ENCODE measurements around the gene FMNL2. TPM values are rescaled to one million over a fixed set of nuclear protein-coding genes. Genes with fewer than 3 reads are reported as not detected.

FMNL2 gene
- total and polyA plus RNA-seq, 2 of the 4 experiments (the other 2 are of a cell fraction): 10.9 to 11.4 TPM

- no peak overlapping the region for H3K9ac ChIP-seq (ENCODE audit: low read depth, low read length)
- intact Hi-C loops (cut with micrococcal nuclease): no loop called here
- ChIA-PET POLR2A (ENCODE audit: unreplicated experiment) (no interaction called here), CTCF (no interaction called here)
- no peak overlapping the region for H2AK5ac ChIP-seq (ENCODE audit: low read depth, low read length)
- H3K23ac ChIP-seq (ENCODE audit: low read depth, low read length): no peak overlapping the region
- H3K36me3 ChIP-seq (ENCODE audit: control insufficient read depth, insufficient read depth, low read length): no peaks in the 10 kb centered on the region
- no peak overlapping the region for H4K8ac ChIP-seq (ENCODE audit: low read depth in 2 of 2, low read length in 2 of 2)
- H3K9me1 ChIP-seq (ENCODE audit: insufficient read depth, low read length): no peaks in the 10 kb centered on the region; the same call in 1 of the 2 replicates
- no peak overlapping the region for H3K4me2 ChIP-seq (ENCODE audit: low read depth, low read length)
- H4K91ac ChIP-seq (ENCODE audit: insufficient read depth, low read depth, low read length): no peak overlapping the region
- H3K18ac ChIP-seq (ENCODE audit: low read depth, low read length): no peak overlapping the region
- H2BK15ac ChIP-seq (ENCODE audit: low read depth, low read length): no peak overlapping the region
- DNase-seq (peak; percentile 35), ATAC-seq (ENCODE audit: low read depth) (no peak)
- no peak overlapping the region for H3K27ac ChIP-seq (ENCODE audit: insufficient read depth, low read length)
- no peak overlapping the region for H3K4me3 ChIP-seq (ENCODE audit: insufficient read depth, low read depth, low read length)
- no peak overlapping the region for H2BK120ac ChIP-seq (ENCODE audit: low read depth, low read length)
- no peak overlapping the region for H3K4ac ChIP-seq (ENCODE audit: low read depth, low read length)
- no TSS peak for BruUV-seq (replicated peaks)
- no peak for TF ChIP-seq CEBPB (IDR thresholded peaks at IDR 0.05; ENCODE audit: low read depth, low read length)
- TF ChIP-seq ELK1 (IDR thresholded peaks at IDR 0.05; ENCODE audit: borderline replicate concordance, low read depth, low read length): no peak
- TF ChIP-seq FOS (IDR thresholded peaks at IDR 0.05; ENCODE audit: low read depth, low read length): no peak
- TF ChIP-seq MAFK (IDR thresholded peaks at IDR 0.05; ENCODE audit: low read depth, low read length): peak; percentile 17; the same call in 1 of the 2 replicates
- TF ChIP-seq POLR2A (IDR thresholded peaks at IDR 0.05; ENCODE audit: low read depth, low read length): no peak
- dilution Hi-C loops (cut with HindIII; ENCODE audit: low sequenced_read_pairs, unreplicated experiment): no loop called here
- no peaks in the 10 kb centered on the region for H3K27me3 ChIP-seq (ENCODE audit: control insufficient read depth, insufficient read depth, low read length)
- no peak overlapping the region for H3K14ac ChIP-seq (replicated peaks; ENCODE audit: low read depth, low read length)
- H3K4me1 ChIP-seq (ENCODE audit: control insufficient read depth, insufficient read depth, low read length): peaks cover 2% of the 10 kb centered on the region
- H2BK5ac ChIP-seq (ENCODE audit: low read depth, low read length, poor library complexity, severe bottlenecking): no peak overlapping the region
- no CpG with 5 or more reads among the region's 6 CpGs for WGBS, 2 experiments (ENCODE audit: extremely low coverage in 2 of 2, insufficient read length in 1 of 2)
- H4K20me1 ChIP-seq (ENCODE audit: insufficient read depth, low read length): no peaks in the 10 kb centered on the region
- H3K79me1 ChIP-seq (ENCODE audit: low read depth in 1 of 2, low read length in 2 of 2): peaks cover 3 to 18% of the 10 kb centered on the region in 2 experiments; a peak in 2 of 4 replicates
- in situ Hi-C loops (cut with MboI; ENCODE audit: low sequenced_read_pairs): no loop called here
- no peak overlapping the region for H2AK9ac ChIP-seq (replicated peaks; ENCODE audit: low read depth, low read length, poor library complexity)
- H2BK20ac ChIP-seq (ENCODE audit: low read depth, low read length): no peak overlapping the region
- no peaks in the 10 kb centered on the region for H3K9me3 ChIP-seq (ENCODE audit: control insufficient read depth, insufficient read depth, low read length)
- H2AFZ ChIP-seq (replicated peaks; ENCODE audit: low read length, poor library complexity): no peak overlapping the region
- H4K5ac ChIP-seq (ENCODE audit: low read depth, low read length): no peak overlapping the region
- no peak overlapping the region for H3K56ac ChIP-seq (ENCODE audit: extremely low read depth, insufficient read depth, low read length)
Measured at GRCh38 chr2:152477347-152478092, 142.5 kb downstream of the FMNL2 start.

Data from IMR-90 (cell line).